Neural crest cell (in vitro differentiated cells): Measurements from ENCODE around the gene CXorf66. TPM values are rescaled to one million over a fixed set of nuclear protein-coding genes. Genes with fewer than 3 reads are reported as not detected.
A peak's percentile ranks its signal among the peaks of the same experiment; 100 is the strongest.
"Not testable (repeated sequence)": the region's sequence is repeated elsewhere in the genome, so short reads cannot be mapped to it uniquely, and the experiment has no call there.

Experiments
- DNase-seq: peaks from one replicate; pipeline ENCODE4 v3.0.0; 2021; ENCODE audit warnings: low read depth, mixed read lengths, low spot score
- H3K27ac Mint-ChIP-seq: one replicate; pipeline ENCODE4 v1.8.0; 2021; ENCODE audit warnings: mild to moderate bottlenecking, mixed read lengths; ENCODE audit not compliant: unreplicated experiment
- H3K27me3 Mint-ChIP-seq: 2 replicates; pipeline ENCODE4 v1.8.0; 2021; ENCODE audit warnings: low read depth, mild to moderate bottlenecking, mixed read lengths
- H3K36me3 Mint-ChIP-seq: 2 replicates; pipeline ENCODE4 v1.8.0; 2021; ENCODE audit warnings: low read depth, mild to moderate bottlenecking, mixed read lengths
- H3K4me1 Mint-ChIP-seq: 2 replicates; pipeline ENCODE4 v1.8.0; 2021; ENCODE audit warnings: mixed read lengths
- H3K4me3 Mint-ChIP-seq: one replicate; pipeline ENCODE4 v1.8.0; 2021; ENCODE audit warnings: mild to moderate bottlenecking, mixed read lengths
- H3K9me3 Mint-ChIP-seq: 2 replicates; pipeline ENCODE4 v1.8.0; 2021; ENCODE audit warnings: mixed read lengths
- total RNA-seq: library from RNA; stranded (reverse); gene quantifications from 2 replicates; pipeline ENCODE4 v1.2.1, GENCODE V29; 2021
- TF ChIP-seq, protein P1 (sequence below): fragments of 200-600 bp; sonication (generic); conservative IDR thresholded peaks from 2 replicates; pipeline ENCODE4 v1.5.0; 2021; ENCODE audit warnings: antibody characterized with exemption, mild to moderate bottlenecking

The CXorf66 gene
- total RNA-seq, 1 donor from 2014 or later: not detected

DNA sequence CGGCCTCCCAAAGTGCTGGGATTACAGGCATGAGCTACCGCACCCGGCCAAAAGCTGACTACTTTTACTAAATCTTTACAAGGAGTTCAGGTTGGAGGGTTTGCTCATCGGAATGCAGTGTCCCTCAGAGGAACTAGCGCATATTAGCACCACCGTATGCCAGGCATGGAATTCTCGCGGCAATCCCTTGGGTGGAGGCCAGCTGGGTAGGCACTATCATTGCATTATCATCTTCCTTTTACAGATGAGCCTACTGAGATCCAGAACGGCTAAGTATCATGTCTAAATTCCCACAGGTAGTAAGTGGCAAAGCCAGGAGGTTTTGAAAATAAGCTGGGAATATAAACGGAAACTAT, 6.1 kb upstream of the CXorf66 start:
- TF ChIP-seq, protein P1, sequence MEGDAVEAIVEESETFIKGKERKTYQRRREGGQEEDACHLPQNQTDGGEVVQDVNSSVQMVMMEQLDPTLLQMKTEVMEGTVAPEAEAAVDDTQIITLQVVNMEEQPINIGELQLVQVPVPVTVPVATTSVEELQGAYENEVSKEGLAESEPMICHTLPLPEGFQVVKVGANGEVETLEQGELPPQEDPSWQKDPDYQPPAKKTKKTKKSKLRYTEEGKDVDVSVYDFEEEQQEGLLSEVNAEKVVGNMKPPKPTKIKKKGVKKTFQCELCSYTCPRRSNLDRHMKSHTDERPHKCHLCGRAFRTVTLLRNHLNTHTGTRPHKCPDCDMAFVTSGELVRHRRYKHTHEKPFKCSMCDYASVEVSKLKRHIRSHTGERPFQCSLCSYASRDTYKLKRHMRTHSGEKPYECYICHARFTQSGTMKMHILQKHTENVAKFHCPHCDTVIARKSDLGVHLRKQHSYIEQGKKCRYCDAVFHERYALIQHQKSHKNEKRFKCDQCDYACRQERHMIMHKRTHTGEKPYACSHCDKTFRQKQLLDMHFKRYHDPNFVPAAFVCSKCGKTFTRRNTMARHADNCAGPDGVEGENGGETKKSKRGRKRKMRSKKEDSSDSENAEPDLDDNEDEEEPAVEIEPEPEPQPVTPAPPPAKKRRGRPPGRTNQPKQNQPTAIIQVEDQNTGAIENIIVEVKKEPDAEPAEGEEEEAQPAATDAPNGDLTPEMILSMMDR: no peak
- Mint-ChIP-seq H3K27me3 (peaks cover 19% of the 10 kb centered on the region), H3K4me3 (no peak overlapping the region), H3K27ac (no peak overlapping the region), H3K36me3 (no peaks in the 10 kb centered on the region), H3K9me3 (peaks cover 3% of the 10 kb centered on the region), H3K4me1 (no peaks in the 10 kb centered on the region)
- no peak for DNase-seq

DNA sequence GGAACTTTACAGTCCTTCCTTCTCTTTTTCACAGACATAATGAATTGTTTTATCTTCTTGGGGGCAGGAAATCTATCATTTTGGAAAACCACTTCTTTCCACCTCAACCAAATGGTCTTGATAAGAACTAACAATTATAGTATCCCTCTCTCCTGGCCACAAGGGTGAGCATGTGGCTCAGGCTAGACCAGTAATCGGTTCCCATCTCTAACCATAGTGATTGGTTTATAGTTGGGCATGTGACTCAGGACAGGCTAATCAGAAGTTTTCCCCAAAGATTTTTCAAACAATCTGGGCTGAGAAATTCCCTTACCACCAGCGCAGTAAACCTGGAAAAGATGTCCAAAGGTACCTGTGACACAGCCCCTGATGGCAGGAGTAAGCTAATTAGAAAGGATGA, 4.0 kb upstream of the CXorf66 start:
- no peak overlapping the region for H3K27ac Mint-ChIP-seq
- TF ChIP-seq, protein P1: no peak
- H3K36me3 Mint-ChIP-seq: no peaks in the 10 kb centered on the region
- no peaks in the 10 kb centered on the region for H3K4me1 Mint-ChIP-seq
- no peaks in the 10 kb centered on the region for H3K9me3 Mint-ChIP-seq
- no peak for DNase-seq
- peaks cover 19% of the 10 kb centered on the region for H3K27me3 Mint-ChIP-seq
- H3K4me3 Mint-ChIP-seq: no peak overlapping the region

DNA sequence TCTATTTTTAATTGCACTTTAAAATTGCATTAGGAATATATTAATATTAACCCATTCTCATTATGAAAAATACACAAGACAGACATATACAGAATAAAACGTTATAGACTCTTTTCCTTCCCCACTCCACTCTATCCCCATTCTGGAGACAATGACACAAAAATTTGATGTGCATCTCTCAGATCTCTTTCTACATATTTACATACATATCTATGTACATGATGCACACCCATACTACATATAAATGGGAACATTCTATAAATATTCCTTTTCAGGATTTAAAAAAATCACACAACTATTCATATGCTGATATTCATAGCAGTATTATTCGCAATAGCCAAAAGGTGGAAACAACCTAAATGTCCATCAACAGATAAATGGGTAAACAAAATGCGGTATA, 2.4 kb upstream of the CXorf66 start:
- Mint-ChIP-seq H3K9me3 (no peaks in the 10 kb centered on the region), H3K36me3 (no peaks in the 10 kb centered on the region), H3K4me3 (no peak overlapping the region), H3K4me1 (no peaks in the 10 kb centered on the region), H3K27me3 (peaks cover 19% of the 10 kb centered on the region), H3K27ac (no peak overlapping the region)
- TF ChIP-seq, protein P1: no peak
- no peak for DNase-seq

DNA sequence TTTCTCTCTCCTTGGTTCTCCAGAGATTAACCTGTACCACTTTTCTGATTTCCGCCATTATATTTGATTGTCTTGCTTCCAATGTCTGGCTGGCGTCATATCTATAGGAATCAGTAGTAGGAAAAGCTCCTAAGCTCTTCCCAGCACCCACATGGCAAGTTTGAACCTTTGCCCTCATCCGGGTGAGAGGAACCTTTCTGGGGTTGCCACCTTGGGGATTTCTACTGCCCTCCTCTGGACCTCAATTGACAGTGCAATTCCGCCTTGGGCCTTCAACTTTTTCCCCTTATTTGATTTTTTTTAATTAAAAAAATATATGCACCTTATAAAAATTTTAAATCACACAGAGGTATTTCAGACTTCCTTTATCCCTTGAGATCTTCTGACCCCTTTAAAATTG, 2.0 kb upstream of the CXorf66 start:
- DNase-seq: no peak
- Mint-ChIP-seq H3K27ac (no peak overlapping the region), H3K4me3 (no peak overlapping the region), H3K9me3 (no peaks in the 10 kb centered on the region), H3K4me1 (no peaks in the 10 kb centered on the region), H3K27me3 (peaks cover 19% of the 10 kb centered on the region), H3K36me3 (no peaks in the 10 kb centered on the region)
- TF ChIP-seq, protein P1: peak; percentile 47

DNA sequence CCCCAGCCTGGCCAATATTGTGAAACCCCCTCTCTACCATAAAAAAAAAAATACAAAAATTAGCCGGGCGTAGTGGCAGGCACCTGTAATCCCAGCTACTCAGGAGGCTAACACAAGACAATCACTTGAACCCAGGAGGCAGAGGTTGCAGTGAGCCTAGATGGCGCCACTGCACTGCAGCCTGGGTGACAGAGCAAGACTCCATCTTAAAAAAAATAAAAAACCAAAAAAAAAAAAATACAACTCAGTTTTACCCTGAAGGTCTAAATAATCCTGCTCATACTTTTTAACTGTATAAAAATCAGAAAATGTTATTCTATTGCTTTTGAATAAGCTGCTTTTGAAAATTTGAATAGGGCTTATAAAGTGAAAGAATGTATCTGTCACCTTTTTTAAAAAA, 838 bp upstream of the CXorf66 start:
- not testable (repeated sequence) for H3K9me3 Mint-ChIP-seq, H3K4me3 Mint-ChIP-seq
- H3K27me3 Mint-ChIP-seq: peaks cover 14% of the 10 kb centered on the region

DNA sequence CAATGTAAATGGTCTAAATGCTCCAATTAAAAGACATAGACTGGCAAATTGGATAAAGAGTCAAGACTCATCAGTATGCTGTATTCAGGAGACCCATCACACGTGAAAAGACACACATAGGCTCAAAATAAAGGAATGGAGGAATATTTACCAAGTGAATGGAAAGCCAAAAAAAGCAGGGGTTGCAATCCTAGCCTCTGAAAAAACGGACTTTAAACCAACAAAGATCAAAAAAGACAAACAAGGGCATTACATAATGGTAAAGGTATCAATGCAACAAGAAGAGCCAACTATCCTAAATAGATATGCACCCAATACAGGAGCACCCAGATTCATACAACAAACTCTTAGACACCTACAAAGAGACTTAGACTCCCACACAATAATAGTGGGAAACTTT, 4.2 kb downstream of the CXorf66 start:
- not testable (repeated sequence) for DNase-seq, H3K4me3 Mint-ChIP-seq, H3K36me3 Mint-ChIP-seq, H3K27me3 Mint-ChIP-seq, H3K27ac Mint-ChIP-seq, H3K4me1 Mint-ChIP-seq
- peaks cover 11% of the 10 kb centered on the region for H3K9me3 Mint-ChIP-seq

More for the DNA sequence above, 838 bp upstream of the CXorf66 start:
- TF ChIP-seq, protein P1: peak; percentile 52
- DNase-seq, H3K36me3 Mint-ChIP-seq, H3K4me1 Mint-ChIP-seq, H3K27ac Mint-ChIP-seq: not testable (repeated sequence)
